K562 (cell line): ENCODE results near the gene RSPO1. TPM values are rescaled to one million over a fixed set of nuclear protein-coding genes. Genes with fewer than 3 reads are reported as not detected.

Source experiments
- GTF2F1 ChIP-seq: IDR thresholded peaks from 2 replicates; pipeline ENCODE4 v1.6.1; 2011; ENCODE audit warnings: low read depth, low read length, improper control_type of control experiment
- LCOR ChIP-seq: sonication (generic); formaldehyde crosslinking; IDR thresholded peaks from 2 replicates; pipeline ENCODE4 v1.8.0; 2022; ENCODE audit warnings: mild to moderate bottlenecking, missing genetic modification reagents
- PTBP1 ChIP-seq: fragments of 200-400 bp; formaldehyde crosslinking; IDR thresholded peaks from 2 replicates; pipeline ENCODE4 v1.6.1; 2017; ENCODE audit warnings: low read depth, low read length
- ZNF76 ChIP-seq: fragments of 250-450 bp; sonication (Bioruptor Pico); IDR thresholded peaks from 2 replicates; pipeline ENCODE4 v1.4.0; 2020; ENCODE audit warnings: mild to moderate bottlenecking, moderate library complexity, borderline replicate concordance
- ZNF778 ChIP-seq: fragments of 450-650 bp; formaldehyde crosslinking; IDR thresholded peaks from 2 replicates; pipeline ENCODE4 v1.4.0; 2020; ENCODE audit warnings: mild to moderate bottlenecking, moderate library complexity
- polyA plus RNA-seq, 8 experiments: library from polyadenylated mRNA; depleted of rRNA in 4 of 8; stranded (reverse) in 5 of 8; unstranded in 3 of 8; fragments of >200 nt; fragmentation: Nextera tagmentation in 2 of 8; fragmentation: Illumina TruSeq in 1 of 8; extraction: Ambion mirVana in 2 of 8; extraction: Trizol in 1 of 8; gene quantifications; 2 replicates each; pipeline versions ENCODE4 v1.2.1 to v1.2.3, GENCODE V29; 2011 to 2014; ENCODE audit warnings: inconsistent platforms in 1 of 8, missing spikeins in 1 of 8
- total RNA-seq, 7 experiments: library from RNA; depleted of rRNA in 6 of 7; stranded (reverse); fragments of >200 nt in 6 of 7; fragmentation: Illumina TruSeq in 2 of 7; extraction: Trizol in 2 of 7; gene quantifications; 2 replicates each; pipeline versions ENCODE4 v1.2.1 to v1.2.3, GENCODE V29; 2011 to 2021; ENCODE audit warnings: low replicate concordance in 1 of 7
- TF ChIP-seq, protein P1 (sequence below): fragments of 450-650 bp; IDR thresholded peaks from 2 replicates; pipeline ENCODE4 v1.7.0; 2016; ENCODE audit warnings: borderline replicate concordance
- TF ChIP-seq, protein P2 (sequence below): fragments of 250-450 bp; sonication (Bioruptor Pico); IDR thresholded peaks from 2 replicates; pipeline ENCODE4 v1.9.0; 2021; ENCODE audit warnings: mild to moderate bottlenecking
- TF ChIP-seq, protein P3 (sequence below), 2 experiments: fragments of 450-650 bp; IDR thresholded peaks; 2 replicates each; pipeline ENCODE4 v1.6.1; 2016; ENCODE audit warnings: mild to moderate bottlenecking in 2 of 2, borderline replicate concordance in 1 of 2, low read depth in 1 of 2, moderate library complexity in 1 of 2

Gene RSPO1
- total and polyA plus RNA-seq, 9 of the 15 experiments (the other 6 are each of a cell fraction or from before 2014, with no cell fraction given) = not detected

DNA sequence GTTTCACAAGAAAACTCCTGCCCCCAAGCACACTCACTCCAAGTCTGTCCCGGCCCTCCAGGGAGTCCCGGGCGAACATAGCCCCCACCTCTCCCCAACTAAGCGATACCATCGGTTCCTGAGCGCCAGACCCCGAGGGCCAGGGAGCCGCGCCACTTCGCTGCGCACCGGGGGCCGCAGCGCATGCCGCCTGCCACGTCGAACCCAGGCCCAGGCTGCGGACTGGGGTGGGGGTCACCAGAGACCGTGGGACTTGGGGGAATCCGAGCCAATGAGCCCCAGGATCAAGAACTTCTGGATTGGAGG, 801 bp downstream of the RSPO1 start (continued):
- TF ChIP-seq, protein P1, sequence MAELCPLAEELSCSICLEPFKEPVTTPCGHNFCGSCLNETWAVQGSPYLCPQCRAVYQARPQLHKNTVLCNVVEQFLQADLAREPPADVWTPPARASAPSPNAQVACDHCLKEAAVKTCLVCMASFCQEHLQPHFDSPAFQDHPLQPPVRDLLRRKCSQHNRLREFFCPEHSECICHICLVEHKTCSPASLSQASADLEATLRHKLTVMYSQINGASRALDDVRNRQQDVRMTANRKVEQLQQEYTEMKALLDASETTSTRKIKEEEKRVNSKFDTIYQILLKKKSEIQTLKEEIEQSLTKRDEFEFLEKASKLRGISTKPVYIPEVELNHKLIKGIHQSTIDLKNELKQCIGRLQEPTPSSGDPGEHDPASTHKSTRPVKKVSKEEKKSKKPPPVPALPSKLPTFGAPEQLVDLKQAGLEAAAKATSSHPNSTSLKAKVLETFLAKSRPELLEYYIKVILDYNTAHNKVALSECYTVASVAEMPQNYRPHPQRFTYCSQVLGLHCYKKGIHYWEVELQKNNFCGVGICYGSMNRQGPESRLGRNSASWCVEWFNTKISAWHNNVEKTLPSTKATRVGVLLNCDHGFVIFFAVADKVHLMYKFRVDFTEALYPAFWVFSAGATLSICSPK = no peak
- no peak for TF ChIP-seq GTF2F1
- TF ChIP-seq ZNF778 (CRISPR knock-in tag) = no peak
- TF ChIP-seq, protein P2, sequence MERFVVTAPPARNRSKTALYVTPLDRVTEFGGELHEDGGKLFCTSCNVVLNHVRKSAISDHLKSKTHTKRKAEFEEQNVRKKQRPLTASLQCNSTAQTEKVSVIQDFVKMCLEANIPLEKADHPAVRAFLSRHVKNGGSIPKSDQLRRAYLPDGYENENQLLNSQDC = no peak
- no peak for TF ChIP-seq LCOR
- TF ChIP-seq, protein P3, sequence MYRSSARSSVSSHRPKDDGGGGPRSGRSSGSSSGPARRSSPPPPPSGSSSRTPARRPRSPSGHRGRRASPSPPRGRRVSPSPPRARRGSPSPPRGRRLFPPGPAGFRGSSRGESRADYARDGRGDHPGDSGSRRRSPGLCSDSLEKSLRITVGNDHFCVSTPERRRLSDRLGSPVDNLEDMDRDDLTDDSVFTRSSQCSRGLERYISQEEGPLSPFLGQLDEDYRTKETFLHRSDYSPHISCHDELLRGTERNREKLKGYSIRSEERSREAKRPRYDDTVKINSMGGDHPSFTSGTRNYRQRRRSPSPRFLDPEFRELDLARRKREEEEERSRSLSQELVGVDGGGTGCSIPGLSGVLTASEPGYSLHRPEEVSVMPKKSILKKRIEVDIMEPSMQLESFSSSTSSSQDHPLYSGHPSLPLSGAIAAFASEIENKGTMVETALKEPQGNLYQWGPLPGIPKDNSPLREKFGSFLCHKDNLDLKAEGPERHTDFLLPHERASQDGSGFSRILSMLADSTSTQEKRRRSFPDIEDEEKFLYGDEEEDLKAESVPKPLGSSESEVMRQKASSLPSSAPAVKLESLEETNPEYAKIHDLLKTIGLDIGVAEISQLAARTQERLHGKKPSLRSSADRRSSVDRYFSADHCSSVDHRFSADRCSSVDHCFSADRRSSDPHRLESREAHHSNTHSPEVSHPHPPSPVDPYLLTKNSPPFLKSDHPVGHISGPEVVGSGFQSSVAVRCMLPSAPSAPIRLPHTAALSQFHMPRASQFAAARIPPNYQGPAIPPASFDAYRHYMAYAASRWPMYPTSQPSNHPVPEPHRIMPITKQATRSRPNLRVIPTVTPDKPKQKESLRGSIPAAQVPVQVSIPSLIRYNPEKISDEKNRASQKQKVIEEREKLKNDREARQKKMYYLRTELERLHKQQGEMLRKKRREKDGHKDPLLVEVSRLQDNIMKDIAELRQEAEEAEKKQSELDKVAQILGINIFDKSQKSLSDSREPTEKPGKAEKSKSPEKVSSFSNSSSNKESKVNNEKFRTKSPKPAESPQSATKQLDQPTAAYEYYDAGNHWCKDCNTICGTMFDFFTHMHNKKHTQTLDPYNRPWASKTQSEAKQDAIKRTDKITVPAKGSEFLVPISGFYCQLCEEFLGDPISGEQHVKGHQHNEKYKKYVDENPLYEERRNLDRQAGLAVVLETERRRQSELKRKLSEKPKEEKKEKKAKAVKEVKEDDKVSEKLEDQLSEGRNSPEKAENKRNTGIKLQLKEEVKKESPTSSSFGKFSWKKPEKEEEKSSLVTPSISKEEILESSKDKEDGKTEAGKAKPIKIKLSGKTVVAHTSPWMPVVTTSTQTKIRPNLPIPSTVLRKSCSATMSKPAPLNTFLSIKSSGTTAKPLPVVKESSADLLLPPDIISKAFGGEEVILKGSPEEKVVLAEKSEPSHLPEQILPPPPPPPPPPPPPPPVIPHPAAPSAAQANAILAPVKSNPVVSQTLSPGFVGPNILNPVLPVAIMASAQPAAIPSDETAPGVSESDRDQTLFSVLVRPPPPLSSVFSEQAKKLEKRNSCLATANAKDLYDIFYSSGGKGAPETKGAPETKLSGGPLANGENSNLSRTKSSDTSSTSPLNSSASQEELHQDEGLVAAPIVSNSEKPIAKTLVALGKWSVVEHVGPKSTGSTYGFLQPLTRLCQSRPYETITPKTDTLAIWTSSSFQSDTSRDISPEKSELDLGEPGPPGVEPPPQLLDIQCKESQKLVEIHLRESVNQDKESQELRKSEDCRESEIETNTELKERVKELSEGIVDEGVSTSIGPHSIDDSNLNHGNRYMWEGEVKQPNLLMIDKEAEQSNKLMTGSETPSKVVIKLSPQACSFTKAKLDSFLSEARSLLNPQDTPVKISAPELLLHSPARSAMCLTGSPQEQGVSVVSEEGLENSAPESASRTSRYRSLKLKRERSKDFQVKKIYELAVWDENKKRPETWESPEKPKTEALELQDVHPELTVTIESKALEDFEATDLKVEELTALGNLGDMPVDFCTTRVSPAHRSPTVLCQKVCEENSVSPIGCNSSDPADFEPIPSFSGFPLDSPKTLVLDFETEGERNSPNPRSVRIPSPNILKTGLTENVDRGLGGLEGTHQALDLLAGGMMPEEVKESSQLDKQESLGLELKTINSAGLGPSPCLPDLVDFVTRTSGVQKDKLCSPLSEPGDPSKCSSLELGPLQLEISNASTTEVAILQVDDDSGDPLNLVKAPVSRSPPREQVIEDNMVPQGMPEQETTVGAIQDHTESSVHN (IDR thresholded peaks at IDR 0.05; ENCODE audit: borderline replicate concordance in 1 of 2, low read depth in 1 of 2) = no peak
- TF ChIP-seq ZNF76 (CRISPR knock-in tag) = no peak
- no peak for TF ChIP-seq PTBP1
- TF ChIP-seq, all 486 proteins: peak for 0
